ENCODE data around the gene CDC42BPA.

CDC42BPA gene

DNA sequence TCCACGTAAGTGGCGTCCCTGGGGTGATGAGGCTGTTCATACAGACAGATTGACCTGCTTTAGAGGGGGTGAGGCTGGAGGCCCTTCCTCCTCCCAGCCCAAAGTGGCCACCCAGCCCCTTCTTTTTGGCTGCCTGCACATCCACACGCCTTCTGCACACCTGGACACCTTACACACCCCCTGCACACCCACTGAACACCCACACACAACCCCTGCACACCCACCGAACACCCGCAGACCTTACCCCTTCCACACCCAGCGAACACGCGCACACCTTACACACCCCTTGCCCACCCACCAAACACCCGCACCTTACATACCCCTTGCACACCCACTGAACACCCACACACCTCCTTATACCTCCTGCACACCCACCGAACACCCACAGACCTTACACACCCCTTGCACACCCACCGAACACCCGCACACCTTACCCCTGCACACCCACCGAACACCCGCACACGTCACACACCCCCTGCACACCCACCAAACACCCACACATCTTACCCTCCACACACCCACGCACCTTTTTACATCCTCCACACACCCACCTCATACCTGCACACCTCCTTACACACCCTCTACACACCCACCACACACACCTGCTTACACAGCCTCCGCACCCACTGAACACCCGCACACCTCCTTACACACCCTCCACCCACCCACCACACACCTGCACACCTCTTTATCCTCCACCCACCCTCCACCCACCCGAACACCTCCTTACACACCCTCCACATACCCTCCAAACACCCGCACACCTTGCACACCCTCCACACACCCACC is 340.5 kb downstream of the CDC42BPA start:
- DNase-seq: no peak

DNA sequence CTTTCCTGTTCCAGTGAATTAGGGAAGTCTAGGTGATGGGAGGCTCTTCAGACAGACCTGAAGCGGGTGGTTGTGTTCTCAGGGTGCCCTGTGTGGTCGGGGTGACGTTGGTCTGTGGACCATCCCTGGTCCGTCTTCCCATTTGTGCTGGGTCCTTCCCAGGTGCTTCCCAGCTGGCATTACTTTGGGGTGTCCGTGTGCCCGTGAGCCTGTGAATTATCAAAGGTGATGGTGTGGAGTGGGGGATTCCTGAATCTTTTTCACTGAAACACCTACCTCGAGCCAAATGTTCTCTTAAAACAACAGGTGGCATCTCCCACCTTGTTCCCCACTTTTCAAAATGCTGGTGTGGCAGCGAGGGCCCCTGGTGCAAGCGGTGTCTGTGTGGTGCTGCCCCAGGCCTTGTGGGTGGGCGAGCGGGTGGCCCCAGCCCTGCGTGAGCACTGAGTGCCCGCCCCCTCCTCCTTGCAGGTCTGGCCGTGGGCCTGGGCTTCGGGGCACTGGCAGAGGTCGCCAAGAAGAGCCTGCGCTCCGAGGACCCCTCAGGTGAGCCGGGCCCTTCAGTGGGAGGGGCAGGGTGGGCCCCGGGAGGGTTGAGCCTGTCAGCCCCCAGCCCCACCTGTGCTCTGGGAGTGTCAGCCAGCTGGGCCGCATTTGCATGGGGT is 341.2 kb downstream of the CDC42BPA start:
- DNase-seq: no peak

DNA sequence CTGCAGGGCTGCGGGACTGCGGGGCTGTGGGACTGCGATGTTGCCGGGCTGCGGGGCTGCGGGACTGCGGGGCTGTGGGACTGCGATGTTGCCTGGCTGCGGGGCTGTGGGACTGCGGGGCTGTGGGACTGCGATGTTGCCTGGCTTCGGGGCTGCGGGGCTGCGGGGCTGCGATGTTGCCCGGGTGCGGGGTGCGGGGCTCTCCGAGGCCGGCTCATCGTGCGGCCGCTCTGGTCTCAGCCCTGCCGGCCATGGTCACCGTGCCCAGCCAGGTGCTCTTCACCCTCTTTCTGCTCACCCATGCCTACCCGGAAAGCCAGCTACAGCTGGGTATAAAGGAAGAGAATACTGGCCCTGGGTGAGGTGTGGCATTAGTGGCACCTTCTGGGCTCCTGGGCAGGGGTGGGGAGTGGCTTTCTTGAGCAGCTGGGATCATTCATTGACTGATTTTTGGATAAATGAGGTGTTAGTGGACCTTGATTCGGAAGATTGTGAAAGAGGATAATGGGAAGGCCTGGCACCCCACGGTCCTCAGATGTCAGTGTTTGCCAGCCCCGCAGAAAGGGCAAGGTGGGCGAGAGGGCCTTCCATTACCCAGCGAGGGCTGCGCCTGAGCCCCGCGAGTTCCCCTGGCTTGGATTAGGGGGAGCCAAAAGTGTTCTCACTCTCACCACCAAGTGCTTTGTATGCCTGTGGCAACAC is 341.9 kb downstream of the CDC42BPA start:
- no peak for DNase-seq

DNA sequence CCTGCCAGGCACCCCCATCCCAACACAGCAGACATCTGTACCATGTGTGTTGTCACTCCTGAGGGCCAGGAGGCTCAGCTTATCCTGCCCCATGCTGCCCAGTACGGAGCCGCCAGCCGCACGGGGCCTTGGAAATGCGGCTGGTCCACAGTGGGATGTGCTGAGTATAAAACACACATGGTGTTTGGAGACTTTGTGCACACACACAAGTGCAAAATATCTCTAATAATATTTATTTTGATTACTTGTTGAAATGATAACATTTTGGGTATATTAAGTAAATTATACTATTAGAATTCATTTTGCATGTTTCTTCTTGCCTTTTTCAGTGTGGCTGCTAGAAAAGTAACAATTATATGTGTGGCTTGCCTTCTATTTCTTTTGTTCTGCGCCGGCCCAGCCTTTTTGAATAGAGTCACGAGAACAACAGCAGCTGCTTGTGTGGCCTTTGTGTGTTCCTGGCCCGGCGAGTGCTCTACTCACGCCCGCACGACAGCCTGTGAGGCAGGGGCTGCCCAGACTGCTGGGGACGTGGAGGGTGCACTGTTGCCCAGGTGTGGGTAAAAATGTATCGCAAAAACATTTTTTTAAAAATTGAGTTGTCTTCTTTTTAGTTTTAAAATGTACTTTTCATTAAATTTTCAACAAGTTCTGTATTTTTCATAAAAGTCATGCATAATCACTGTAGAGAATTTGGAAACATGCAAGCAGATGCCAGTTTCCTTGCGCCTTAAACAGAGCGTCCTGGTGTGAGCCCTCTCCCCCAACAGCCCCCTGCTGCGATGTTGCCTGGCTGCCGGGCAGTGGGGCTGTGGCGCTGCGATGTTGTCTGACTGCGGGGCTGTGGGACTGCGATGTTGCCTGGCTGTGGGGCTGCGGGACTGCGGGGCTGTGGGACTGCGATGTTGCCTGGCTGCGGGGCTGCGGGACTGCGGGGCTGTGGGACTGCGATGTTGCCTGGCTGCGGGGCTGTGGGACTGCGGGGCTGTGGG is 342.7 kb downstream of the CDC42BPA start:
- DNase-seq: no peak

DNA sequence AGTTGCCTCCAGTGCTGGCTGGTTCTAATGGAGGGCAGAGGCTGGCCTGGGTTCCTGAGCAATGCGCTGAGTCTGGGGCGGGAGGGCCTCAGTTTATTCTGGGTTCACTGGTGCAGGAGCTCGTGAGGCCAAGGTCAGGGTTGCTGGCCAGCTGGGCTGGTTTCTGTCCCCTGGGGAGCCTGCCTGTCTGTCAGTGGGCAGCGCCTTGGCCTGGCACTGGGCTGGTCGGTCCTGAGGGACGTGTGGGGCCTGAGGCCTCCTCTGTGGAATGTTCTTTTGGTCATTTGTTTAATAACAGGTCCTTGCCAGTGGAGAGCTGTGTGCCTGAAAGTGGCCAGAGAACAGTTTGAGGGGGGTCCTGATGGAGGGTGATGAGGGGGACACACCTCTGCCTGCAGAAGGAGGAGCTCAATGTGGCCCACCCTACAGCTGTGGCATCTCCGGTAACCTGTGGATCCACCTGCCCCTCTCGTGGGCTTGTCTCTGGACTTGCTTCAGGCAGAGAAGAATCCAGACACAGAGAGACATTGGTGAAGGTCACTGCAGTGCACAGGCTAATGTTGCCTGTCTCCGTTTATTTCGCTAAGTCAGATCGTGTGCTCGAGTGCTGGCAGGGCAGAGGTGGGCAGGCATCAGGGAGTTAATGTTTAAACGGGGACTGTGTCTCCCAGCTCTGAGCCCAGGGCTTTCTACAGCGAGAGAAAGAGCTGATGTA is 343.6 kb downstream of the CDC42BPA start:
- DNase-seq: peak; percentile 18 to 19

DNA sequence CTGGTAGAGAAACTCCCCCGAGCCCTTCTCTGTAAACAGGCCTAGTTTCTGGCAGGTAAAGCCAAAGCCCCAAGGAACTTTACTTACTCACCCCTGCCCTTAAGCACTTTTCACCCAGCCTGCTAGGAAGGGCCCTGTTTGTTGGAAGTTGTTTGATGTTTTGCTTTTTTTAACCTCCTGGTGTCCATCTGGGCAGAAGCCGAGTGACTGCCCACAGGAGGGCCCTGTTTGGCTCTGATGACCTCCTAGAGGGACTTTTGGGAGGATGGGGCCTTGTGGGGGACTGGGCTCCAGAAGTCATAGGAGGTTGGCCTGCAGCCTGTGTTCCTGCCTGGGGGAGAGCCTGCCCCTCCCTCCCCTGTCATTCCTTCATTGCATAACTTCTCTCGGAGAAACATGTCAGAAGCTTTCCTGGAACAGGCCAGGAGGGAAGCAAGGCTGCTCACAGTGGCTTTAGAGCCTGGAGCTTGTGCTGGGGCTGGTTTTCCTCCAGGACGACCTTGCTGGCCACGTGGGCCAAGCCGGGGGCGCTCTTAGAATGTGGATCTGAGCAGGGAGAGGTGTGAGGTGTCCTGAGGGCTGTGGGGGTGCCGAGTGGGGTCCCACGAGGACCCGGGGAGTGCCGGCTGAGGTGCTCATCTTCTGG is 344.3 kb downstream of the CDC42BPA start:
- DNase-seq: no peak

DNA sequence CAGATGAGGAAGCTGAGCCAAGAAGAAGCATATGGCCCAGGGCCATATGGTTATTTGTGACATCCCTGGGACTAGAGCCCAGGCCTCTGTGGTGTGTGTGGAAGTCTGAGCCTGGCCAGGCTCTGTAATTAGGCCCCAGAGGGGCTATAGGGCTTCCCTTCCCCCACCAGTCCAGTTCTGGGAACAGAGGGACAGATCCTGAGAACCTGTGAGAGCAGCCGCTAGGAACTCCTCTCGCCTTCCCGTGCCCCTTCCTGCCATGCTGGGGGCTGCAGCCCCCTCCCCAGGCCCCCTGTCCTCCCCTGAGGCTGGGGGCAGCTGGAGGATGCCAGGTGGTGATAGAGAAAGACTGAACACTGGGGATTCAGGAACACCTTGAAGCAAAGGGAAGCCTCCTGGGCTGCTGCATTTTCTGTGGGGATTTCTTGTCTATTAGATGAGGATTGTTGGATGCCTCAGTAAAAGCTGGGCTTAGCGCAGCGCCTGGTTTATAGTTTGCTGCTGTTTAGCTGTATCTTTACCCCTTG is 344.9 kb downstream of the CDC42BPA start:
- no peak for DNase-seq

DNA sequence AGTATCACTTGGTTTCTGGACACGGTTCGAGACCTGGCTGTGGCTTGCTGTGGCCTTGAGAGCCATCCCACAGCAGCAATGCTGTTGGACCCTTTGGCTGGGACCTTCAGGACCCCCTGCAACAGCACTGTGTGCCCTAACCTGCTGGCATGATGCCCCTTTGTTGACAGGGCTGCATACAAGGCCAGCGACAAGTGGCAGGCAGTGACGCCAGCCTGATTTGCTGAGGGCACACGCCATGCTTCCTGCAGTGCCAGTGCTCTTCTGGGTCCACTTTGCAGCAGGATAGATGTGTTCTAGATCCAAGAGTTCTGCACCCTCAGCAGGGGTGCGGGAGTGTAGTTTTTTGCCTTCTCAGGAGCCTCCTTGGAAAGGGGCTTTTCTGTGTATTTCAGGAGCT is 345.4 kb downstream of the CDC42BPA start:
- DNase-seq: no peak

DNA sequence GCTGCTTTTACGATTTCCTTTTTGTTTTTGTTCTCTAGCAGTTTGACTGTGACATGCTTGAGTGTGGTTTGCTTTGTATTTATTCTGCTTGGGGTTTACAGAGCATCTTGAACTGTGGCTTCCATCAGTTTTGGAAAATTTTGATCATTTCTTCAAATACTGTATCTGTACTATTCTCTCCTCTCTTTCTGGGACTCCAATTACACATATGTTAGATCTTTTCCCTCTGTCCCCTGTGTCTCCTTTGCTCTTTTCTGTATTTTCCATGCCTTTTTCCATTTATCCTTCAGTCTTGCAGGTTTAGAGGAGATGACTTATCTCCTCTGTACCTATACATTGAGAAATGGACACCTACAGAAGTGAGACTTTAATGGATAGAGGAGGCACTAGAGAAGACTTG is 346.5 kb downstream of the CDC42BPA start:
- no peak for DNase-seq

DNA sequence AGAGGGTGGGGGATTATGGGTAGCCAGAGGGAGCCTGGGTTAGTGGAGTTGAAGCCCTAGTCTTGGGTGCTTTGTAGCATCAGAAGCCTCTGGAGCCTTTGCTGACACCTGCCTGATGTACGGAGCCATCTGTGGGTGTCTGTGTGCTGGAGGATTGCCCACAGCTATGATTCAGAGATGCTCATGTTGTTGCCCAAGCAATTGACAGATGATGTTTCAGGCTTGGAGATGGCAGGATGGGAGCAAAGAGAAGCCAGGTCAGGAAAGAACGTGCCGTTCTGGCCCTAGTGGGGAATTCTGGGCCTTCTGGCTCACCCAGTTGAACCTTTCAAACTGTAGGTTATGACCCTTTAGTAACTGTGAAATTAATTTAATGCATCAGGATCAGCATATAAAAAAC is 350.6 kb downstream of the CDC42BPA start:
- DNase-seq: no peak

DNA sequence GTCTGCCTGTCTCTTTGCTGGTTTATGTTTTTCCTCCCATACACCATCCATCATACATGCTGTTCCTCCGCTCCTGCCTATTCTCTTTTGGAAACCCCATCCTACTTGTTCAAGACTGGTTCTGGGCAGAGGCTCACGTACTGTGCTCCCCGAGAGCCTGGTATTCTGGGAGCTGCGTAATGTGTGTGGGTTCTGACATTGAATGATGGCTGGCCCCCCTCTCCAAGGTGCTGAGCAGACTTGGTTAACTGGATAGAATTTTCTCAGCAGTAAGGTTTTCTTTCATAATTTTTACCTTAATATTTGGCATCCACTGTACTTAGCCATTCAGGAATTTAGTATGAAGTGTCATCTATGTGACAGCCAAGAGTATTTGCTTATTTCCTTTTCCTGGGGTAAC is 351.6 kb downstream of the CDC42BPA start:
- no peak for DNase-seq

DNA sequence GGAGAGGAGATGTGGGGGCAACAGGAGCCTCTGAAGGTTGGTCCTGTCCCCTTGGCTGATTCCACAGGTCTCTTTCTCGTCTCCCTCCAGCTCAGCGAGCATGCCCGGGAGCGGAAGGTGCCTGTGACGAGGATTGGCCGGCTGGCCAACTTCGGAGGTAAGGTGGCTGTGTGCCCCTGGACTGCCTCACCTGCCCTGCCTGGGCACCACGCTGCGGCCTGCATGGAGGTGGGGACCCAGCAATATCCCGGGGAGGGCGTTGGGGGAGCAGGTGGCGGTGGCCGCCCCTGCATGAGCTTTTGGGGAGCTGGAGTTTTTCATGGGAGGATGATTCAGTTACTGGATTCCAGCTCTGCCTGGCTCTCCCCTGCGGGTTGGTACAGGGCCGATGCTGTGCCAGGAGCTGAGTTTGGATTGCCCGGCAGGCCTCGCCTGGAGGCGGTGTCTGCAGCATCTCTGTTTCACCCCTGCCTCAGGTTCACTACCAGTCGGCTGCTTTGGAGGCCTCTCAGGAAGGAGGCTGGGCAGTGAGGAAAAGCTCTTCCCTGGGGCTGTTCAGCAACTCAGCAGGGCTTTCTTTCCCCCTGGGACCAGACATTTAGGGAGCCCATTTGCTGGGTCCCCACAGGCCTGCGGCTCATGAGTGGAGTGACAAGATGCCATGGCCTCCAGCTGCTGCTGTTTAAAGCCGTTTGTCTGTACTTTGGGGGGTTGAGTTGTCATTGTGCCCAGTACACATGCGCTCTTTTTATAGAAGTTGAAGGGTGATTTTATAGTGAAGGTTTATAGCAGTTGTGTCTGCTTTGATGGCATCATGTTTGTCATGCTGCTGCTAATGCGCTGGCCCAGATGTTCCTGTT is 352.5 kb downstream of the CDC42BPA start:
- no peak for DNase-seq

DNA sequence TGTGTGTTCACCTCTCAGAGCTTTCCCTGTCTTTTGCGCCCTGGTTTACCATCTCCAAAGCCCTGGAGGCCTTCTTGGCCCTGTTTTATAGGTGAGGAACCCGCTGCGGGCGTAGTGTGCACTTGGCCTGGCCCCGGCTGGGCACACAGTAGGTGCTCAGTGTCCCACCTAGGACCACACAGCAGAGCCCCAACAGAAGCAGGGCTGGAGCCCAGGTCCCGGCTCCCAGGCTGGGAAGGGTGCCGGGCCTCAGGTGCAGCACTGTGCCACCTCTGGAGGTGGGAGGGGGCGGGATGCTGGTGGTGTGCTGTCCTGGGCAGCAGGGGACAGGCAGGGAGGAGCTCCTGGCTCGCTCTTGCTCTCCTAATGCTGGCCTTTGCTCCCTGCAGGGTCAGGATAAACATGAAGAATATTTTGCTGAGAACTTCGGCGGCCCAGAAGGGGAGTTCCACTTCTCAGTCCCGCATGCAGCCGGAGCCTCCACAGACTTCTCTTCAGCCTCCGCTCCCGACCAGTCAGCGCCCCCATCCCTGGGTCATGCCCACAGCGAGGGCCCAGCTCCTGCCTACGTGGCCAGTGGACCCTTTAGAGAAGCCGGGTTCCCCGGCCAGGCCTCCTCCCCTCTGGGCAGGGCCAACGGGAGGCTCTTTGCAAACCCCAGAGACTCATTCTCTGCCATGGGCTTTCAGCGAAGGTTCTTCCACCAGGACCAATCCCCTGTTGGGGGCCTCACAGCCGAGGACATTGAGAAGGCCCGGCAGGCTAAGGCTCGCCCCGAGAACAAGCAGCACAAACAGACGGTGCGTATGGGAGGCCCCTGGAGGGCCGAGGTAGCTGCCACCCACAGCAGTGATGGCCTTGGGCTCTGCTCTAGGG is 353.4 kb downstream of the CDC42BPA start:
- no peak for DNase-seq

DNA sequence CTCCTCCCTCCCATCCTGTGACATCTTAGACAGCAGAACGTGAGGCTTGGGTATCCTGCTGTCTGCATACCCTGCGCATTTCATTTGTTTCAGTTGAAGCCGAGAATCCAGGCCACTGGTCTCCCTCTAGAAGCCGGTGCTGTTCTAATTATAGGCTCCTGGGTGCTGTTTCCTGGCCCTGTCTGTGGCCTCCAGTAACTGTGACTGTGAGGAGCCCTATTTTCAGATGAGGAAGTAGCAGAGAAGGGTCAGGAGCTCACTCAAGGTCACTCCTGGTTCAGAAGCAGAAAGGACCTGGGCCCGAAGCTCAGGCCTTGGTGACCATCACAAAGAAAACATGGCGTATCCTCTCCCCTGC is 354.2 kb downstream of the CDC42BPA start:
- DNase-seq: no peak

DNA sequence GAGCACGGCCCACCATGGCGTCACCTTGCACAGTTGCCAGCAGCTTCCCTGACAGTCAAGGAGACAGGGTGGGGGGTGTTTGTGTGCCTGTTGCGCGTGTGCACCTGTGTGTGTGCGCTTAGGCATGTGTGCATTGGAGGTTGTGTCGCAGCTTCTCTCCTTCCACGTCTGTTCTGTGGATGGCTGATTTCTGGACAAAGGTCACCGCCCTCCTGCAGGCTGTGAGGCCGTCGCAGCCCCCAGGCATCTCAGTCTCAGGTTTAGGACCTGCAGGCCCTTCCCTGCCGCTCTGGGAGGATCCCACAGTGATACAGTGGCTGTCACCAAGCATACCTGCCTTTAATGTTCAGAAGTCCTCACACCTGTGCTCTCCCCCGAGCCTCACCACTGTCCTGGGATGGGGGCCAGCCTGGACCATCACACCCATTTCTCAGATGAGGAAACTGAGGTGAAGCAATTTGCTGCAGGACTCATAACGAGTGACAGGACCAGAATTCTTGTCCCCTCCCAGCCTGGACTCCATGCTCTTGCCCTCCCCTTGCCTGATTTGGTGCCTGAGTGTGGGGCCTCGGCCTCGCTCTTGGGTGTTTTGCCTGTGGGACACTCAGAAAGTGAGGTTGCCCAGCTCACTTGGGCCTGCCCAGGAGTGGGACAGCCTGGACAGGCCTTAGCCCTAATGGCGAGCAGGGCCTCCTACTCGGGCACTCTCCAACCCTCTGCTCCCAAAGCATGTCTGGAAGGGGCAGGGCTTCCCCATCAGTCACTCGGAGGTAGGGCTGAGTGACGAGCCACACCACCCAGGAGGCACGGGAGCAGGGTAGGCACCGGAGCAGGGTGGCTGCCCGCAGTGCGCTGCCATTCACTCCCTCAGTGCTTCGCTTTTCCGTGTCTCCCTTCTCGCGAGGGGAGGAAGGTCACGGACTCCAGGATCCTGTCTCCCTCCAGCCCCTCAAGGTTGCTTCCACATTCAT is 355.6 kb downstream of the CDC42BPA start:
- DNase-seq: no peak

DNA sequence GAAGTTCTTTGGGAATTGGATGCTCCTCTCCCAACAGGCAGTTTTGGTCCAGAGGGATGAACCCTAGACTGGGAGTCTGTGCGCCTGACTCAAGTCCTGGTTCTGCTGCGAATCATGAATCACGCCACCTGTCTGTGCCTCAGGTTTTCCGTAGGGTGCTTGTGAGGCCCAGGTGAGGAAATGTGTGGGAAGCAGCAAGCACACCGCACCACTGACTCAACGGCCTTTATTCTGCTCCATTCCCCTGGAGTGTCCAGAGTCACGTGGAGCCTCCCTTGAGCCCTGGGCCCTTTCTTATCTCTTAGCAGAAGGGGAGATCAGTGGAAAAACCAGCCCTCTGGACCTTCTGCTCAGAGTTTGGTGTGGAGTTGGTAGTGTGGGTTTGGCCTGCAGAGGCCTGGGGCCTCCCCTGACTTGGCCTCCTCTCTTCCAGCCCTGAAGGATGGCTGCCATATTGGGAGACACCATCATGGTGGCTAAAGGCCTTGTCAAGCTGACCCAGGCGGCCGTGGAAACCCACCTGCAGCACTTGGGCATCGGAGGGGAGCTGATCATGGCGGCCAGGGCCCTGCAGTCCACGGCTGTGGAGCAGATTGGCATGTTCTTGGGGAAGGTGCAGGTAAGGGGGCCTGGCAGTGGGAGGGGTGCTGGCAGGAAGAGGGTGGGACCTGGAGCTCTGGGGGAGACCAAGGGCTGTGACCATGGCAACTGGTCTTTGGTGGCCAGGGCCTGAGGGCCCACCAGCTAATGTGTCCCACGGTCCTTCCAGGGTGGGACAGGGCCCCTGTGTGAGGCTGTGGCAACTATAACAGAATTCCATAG is 357.1 kb downstream of the CDC42BPA start:
- no peak for DNase-seq

DNA sequence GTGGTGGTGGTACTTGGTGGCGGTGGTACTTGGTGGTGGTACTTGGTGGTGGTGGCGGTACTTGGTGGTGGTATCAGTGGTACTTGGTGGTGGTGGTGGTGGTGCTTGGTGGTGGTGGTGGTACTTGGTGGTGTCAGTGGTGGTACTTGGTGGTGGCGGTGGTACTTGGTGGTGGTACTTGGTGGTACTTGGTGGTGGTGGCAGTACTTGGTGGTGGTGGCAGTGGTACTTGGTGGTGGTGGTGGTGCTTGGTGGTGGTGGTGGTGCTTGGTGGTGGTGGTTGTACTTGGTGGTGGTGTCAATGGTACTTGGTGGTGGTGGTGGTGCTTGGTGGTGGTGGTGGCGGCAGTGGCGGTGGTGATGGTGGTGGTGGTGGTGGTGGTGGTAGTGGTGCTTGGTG is 358.0 kb downstream of the CDC42BPA start:
- DNase-seq: no peak
